Muscle of back (tissue), 11 donors: ENCODE measurements around the gene LHFPL2. TPM values are rescaled to one million over a fixed set of nuclear protein-coding genes. Genes with fewer than 3 reads are reported as not detected.

Experiments
- DNase-seq, 3 donors: peaks; one replicate each; pipeline versions ENCODE4 v3.0.0 to v3.0.0-alpha.2; 2013
- polyA plus RNA-seq, 10 donors: library from polyadenylated mRNA; unstranded; fragments of 120-200 nt; gene quantifications; one replicate each; pipeline ENCODE4 v1.2.1, GENCODE V29; 2013; ENCODE audit not compliant: insufficient read length in 10 of 10

LHFPL2 gene
- polyA plus RNA-seq, 10 donors: 51.0 to 82.5 (median 59.4) TPM

GRCh38 chr5:78573318-78573717 lies 75.3 kb downstream of the LHFPL2 start:
- DNase-seq: no peak

DNA sequence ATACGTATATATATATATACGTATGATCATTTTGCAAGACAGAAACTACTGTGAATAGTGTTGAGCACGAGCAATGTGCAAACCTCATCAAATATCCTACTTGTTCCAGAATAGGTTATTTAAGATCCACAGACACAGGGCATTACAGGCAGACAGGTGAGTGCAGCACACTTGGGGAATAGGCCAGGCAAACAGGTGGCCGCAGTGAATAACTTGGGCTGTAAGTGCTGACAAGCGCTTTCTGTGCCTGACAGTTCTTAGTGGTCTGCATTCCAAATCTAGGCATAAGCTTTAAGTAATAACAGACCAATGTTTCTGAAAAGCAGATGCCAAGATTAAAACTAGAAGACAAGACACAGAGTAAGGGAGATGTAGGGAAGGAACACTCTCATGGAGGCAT lies 77.9 kb downstream of the LHFPL2 start:
- no peak for DNase-seq

DNA sequence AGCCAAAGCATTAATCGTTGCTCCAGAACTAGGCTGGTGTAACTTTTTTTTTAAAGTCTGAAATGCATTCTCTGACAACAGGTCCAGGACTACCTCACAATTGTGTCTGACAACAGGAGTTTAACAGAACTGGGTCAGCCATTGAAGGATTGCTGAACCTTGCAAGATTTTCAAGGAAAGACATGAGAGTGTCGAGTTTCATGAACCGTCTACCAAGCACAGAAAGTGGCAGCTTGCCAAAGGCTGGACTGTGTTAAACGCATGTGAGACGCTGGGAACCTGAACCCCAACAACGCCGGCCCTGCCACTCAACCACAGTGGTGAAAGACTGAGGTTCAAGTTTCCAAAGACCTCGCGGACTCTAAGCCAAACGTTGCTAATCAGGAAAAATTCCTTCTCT lies 79.1 kb downstream of the LHFPL2 start:
- DNase-seq: peak; percentile 70 to 82 (median 72)

DNA sequence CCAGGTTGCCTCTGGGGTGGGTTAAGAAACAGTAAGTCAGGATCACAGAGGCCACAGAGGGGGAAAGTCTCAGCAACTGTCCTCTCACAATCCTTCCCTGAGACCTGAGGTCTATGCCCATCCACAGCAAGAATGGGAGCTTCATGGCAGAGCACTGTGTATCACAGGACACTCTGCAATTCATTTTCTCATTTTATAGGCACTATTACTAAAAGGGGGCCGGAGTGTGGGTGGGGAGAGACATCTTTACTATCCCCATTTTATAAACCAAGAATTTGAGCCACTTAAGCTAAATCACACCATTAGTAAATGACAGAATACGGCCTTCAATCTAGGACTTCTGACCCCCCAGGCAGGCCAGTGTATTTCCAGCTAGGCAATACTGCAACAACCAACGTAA lies 79.9 kb downstream of the LHFPL2 start:
- no peak for DNase-seq

DNA sequence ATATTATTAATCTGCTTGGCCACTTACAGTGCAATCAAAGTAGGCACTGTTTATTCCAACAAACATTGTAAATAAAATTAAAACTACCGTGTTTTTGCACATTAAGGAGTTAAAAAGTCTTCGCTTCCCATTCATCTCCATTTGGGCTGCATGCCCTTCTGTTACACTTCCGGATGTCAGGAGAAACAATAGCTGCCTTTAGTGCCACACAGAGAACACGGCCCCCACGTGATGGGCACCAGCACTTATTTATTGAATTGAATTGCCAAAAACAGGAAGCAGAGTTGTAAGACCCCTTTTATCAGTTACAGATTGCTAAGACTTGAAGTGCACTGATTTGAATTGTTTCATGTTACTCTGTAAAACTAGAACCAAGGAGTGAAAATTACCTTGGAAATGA lies 80.4 kb downstream of the LHFPL2 start:
- DNase-seq: no peak

DNA sequence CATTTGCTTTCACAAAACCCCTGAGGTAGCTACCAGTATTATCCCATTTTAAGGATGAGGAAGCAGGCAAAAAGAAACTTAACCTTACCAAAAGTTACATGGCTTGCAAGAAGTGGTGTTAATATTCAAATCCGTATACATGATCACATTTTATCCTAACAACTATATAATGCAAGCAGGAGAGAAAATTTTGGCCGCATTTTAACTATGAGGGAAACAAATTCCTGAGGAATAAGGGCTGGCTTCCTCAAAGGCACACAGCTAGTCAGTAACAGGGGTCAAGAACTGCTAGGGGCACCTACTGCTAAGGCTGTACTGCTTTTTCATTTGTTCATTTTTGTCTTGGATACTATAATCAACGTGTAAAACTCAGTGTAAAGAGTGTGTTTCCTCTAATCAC lies 81.0 kb downstream of the LHFPL2 start:
- DNase-seq: no peak

DNA sequence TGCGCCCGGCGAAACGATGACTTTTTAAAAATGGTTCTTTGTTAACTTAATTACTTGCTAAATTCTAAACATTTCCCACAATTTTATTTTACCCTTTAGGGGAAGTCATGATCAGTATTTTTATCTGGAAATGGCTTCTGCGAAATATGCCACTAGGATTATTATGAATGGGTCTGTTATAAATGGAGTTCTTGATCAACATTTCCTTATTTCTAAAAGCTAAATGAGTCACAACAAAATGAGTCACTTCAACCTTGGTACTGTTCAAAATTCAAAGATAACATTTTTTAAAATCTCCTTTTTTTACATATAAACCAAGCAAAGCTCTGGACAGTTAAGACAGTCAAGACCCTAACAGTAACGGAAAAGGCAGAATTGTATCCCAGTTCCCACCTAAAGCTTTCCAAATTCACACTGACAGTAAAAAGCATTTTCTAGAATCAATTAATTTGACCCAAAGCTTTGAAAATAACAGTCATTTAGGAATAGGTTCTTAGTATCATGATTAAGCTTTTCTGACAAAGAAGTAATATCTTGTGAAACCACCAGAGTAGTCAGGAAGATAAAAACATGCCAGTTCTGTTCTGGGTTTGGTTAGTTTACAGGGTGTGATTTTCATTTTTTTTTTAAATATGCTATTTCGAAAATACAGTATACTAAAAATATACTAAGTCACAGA lies 81.7 kb downstream of the LHFPL2 start:
- DNase-seq: no peak

DNA sequence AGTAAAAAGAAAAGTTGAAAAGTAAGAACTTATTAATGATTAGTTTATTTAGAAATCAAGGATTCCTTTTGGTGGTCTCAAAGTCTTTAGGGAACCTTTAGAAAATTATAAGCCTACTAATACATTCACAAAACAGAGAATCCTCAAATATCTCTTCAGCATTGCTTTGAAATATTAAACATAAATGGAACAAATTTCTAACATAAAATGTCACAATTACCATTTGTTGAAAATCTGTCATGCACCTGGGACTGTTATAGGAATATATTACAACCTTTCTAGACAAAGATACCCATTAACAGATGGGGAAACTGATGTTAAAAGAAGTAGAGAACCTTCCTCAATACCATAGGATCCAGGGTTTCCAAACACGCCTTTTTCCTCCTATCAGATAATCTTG lies 83.2 kb downstream of the LHFPL2 start:
- DNase-seq: no peak

DNA sequence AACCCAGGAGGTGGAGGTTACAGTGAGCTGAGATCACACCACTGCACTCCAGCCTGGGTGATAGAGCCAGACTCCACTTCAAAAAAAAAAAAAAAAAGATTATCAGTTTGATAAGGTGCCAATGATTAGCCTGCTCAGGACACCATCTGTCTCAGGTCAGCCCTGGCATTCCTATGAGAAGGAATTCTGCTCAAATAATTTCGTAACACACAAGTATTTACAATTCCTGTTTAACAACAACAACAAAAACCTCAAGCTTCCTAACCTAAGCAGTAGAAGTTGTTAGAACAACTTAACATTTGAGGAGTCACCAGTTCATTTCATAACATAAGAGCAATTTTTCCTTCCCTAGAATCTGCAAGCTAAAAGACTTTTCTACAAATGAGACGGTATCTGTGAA lies 85.0 kb downstream of the LHFPL2 start:
- DNase-seq: no peak

- DNase-seq: no peak
Observed at GRCh38 chr5:78562714-78563330, 85.8 kb downstream of the LHFPL2 start.

DNA sequence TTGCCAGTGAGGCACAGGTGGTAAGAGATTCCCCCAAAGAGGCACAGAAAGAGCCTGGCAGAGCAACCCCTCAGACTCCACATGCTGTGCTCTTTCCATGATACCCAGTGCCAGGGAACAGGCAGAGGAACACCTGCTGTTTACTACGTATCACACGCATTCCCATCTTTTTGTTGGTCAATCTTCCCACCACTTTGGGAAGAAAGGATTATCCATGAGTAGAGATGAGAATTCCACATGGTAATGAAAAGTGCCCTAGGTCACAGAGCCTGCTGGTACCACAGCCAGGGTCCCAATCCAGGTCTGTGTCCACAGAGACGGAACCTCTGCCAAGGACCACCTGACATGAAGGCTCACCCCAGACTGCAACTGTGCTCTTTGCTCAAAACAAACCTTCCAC lies 86.6 kb downstream of the LHFPL2 start:
- DNase-seq: no peak

DNA sequence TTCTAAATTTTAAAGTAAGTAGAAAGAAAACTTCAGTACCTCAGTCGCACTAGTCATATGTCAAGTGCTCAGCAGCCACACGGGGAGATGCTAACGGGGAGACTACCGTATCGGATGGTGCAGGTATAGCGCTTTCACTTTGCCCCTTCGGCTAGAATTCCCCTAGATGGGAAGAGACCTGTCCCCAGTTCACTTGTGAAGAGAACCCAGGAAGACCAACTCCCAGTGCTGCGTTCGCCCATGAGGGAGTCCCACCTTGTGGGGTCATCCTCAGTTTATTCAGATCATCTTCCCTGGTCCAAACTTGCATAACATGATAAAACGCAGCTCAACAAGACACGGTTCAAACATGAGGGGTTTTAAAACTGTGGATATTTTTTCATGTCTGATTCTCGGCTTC lies 87.3 kb downstream of the LHFPL2 start:
- no peak for DNase-seq

DNA sequence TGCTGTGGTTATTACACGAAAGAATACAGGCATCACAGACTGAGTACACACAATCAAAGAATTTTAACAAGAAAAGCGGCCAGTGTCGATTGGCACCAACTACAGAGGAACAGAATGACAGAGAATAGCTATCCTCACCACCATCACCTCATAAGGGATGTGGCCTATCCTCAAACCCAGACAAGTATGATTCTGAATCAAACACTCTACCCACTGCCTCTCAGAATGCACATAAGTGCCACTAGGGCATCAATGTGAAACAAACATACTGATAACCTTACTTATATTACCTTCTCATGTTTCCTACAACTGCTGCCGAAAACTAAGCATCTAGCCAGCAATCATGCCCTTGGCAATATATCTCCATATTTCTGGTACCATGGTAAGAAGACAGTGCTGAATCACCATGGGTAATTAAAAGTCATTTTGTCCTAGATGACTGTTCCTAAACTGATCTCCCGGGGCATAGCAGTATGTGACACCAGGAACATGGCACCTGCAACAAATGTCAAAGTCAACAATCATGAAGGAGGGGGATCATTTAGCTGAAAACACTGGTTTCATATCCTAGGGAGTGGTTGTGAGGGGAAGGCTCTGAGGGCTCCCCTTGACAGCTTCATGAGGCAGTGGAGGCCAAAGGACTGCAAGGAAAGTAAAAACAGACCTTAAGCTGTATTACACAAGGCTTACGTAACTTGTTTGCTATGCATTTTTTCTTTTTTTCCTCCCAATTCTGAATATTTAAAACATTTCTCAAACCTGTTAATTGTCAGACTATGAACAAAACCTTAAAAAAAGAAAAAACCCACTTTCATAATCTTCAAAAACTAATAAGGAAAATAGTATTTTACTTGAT lies 88.3 kb downstream of the LHFPL2 start:
- no peak for DNase-seq

GRCh38 chr5:78557601-78558000 lies 91.0 kb downstream of the LHFPL2 start:
- DNase-seq: no peak

DNA sequence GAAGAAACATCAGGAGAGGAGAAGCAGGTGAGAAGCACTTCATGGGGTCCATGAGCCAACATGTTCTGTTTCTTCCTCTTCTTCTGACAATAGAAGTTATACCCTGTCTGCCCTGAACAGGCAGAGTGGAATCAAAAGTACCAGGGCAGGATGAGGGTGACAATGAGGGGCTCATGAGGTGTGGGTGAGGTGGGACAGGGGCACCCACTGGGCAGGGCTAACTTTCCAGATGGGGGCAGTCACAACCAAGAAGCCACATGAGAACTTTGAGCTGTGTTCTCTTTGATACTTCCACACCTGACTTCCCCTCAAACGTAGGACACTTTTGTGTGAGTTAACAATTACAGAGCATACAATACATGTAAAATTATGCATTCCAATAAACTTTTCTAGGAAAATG lies 92.7 kb downstream of the LHFPL2 start:
- no peak for DNase-seq

- no peak for DNase-seq
Observed at GRCh38 chr5:78554670-78555069, 93.9 kb downstream of the LHFPL2 start.

- DNase-seq: no peak
Observed at GRCh38 chr5:78553580-78554353, 94.8 kb downstream of the LHFPL2 start.

DNA sequence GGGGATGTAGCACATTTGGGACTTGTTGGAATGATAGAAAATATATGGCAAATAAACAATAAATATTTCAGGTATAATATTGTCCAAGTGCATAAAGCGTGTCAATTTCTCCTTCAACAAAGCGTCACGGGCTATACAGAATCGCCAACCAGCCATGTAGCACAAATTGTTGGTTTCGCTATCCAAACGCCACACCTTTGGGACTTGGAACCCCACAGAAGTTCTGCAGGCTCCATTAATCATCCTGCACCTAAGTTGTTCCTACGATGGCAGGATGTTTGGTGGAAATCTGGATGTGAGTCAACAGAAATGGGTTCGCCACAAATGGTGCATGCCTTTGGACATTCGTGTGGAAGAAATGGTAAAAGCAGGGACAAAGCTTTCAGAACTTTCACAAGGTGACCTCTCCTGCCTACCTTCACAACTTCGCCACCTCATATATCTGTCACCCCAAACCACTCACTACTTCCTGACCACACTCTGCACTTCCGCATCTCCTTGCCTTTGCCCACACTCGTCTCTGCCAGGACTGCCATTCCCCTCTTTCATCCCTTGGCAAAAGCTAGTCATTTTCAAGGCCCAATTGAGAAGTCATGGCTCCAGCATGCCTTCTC lies 95.7 kb downstream of the LHFPL2 start:
- no peak for DNase-seq

DNA sequence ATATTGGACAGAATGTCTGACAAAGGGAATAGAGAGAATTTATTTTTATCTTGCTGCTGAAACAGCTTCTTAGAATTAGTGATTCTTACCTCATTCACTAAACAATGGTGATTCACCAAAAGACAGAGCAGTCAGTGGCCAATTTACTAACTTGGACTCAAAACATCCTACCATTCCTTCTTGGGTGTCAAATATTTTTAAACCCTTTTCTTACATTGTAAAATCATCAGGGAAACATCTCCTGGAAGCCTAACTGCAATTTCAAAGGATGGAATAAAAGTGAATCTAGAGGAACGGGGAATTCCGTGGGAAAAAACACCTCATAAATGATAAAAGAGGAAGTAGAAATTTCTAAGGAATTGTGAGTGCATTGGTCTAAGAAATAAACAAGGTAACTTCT lies 97.7 kb downstream of the LHFPL2 start:
- DNase-seq: no peak

DNA sequence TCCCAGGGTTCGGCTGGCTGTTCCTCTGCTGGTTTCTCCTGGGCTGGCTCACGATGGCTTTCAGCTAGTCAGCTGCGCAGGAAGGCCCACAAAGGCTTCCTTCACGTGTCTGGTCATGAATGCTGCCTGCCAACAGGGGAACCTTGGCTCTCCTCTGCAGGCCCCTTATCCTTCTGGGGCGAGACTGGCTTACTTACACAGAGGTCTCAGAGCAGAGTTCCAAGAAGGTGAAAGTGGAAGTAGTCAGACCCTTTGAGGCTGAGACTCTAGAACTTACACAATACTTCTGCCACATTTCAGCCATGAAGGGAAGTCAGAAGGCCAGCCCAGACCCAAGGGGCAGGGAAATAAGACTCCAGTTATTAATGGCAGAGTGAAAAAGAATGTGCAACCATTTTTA lies 99.5 kb downstream of the LHFPL2 start:
- DNase-seq: peak in 1 of 3 donors; percentile 72

DNA sequence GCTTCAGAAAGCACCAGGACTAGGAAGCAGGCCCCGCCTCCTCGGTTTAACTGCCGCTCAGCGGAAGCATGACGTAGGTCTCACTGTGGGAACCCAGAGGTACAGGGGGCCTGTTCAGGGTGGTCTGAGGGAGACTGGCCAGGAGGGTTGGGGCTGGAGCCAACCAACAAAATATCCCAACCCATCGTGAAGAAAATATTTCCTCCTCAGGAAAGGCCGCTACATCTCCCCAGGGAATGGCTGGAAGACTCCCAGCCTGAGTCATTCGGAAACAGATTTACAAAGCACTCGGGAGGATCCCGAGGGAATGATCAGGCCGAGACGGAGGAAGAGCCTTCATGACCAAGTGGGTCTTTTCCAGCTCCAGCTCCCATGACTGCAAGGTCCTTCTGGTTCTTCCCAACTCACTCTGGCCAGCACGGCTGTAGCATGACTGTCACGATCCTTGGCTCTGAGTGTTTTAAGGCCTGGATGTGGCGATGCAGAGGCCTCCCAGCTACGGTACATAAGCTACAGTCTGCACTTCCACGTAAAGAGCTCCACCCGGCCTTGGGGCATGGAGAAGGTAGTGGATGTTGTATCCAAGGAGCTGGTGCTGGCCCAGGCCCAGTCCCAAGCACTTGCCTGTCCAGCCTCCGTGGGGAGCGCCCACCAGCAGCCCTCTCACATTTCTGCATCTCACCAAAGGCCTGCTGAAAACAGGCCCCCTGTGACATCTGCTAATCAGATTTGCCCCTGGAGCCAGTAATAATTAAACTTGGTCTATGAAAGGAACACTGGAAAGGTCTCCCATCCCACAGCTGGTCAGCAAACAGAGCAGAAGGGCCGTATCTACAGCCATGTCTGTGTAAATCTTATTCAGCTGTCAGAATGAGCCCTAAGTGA lies 100.6 kb downstream of the LHFPL2 start:
- DNase-seq: peak; percentile 95 to 98 (median 96)
